IPS-NIHi7 (cell line): ENCODE measurements around the gene MST1.

Experiments used
- DNase-seq: peaks from one replicate; pipeline ENCODE4 v3.0.0; 2012; ENCODE audit warnings: mixed read lengths; ENCODE audit errors: extremely low spot score

MST1 gene

DNA sequence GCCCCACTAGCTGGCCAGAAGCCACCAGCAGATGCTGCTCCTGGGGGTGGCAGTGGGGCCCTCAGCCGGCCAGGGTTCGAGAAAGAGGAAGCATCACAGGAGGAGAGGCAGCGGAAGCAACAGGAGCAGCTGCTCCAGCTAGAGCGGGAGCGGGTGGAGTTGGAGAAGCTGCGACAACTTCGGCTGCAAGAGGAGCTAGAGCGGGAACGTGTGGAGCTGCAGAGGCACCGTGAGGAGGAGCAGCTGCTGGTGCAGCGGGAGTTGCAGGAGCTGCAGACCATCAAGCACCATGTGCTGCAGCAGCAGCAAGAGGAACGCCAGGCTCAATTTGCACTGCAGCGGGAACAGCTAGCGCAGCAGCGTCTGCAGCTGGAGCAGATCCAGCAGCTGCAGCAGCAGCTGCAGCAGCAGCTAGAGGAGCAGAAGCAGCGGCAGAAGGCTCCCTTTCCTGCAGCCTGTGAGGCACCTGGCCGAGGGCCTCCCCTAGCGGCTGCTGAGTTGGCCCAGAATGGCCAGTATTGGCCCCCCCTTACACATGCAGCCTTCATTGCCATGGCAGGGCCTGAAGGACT is 32.6 kb downstream of the MST1 start:
- DNase-seq = no peak

DNA sequence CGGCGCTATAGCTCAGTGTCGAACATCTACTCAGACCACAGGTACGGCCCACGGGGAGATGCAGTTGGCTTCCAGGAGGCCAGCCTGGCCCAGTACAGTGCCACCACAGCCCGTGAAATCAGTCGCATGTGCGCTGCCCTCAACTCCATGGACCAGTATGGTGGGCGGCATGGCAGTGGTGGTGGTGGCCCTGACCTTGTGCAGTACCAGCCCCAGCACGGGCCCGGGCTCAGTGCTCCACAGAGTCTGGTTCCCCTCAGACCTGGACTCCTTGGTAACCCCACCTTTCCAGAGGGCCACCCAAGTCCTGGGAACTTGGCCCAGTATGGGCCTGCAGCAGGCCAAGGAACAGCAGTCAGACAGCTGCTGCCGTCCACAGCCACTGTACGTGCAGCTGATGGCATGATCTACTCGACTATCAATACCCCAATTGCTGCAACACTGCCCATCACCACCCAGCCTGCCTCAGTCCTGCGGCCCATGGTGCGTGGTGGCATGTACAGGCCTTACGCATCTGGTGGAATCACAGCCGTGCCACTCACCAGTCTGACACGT is 33.5 kb downstream of the MST1 start:
- no peak for DNase-seq

DNA sequence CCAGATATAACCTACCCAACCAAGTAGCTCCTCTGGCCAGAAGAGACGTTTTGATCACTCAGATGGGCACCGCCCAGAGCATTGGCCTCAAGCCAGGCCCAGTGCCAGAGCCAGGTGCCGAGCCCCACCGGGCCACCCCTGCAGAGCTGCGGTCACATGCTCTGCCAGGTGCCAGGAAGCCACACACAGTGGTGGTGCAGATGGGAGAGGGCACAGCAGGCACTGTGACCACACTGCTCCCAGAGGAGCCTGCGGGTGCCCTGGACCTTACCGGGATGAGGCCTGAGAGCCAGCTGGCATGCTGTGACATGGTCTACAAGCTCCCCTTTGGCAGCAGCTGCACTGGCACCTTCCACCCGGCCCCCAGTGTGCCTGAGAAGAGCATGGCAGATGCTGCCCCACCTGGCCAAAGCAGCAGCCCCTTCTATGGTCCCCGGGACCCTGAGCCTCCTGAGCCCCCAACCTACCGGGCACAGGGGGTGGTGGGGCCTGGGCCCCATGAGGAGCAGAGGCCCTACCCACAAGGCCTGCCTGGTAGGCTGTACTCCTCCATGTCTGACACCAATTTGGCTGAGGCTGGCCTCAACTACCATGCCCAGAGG is 34.2 kb downstream of the MST1 start:
- DNase-seq = no peak

DNA sequence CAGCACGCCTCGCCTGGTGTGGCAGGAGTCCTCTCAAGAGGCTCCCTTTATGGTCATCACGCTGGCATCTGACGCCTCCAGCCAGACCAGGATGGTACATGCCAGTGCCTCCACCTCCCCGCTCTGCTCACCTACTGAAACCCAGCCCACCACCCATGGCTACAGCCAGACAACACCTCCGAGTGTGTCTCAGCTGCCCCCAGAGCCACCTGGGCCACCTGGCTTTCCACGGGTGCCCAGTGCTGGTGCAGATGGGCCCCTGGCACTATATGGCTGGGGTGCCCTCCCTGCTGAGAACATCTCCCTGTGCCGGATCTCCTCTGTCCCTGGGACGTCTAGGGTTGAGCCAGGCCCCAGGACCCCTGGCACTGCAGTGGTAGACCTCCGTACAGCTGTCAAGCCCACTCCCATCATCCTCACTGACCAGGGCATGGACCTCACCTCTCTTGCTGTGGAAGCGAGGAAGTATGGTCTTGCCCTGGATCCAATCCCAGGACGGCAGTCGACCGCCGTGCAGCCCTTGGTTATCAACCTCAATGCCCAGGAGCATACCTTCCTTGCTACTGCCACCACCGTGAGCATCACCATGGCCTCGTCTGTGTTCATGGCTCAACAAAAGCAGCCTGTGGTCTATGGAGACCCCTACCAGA is 35.0 kb downstream of the MST1 start:
- DNase-seq = no peak

DNA sequence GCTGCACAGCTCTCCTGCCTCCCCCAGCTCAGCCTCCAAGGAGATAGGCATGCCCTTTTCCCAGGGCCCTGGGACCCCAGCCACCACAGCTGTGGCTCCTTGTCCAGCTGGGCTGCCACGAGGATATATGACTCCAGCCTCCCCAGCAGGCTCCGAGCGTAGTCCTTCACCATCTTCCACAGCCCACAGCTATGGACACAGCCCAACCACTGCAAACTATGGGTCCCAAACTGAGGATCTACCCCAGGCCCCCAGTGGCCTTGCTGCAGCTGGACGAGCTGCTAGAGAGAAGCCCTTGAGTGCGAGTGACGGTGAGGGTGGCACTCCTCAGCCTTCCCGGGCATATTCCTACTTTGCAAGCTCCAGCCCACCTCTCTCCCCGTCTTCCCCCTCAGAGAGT is 35.7 kb downstream of the MST1 start:
- no peak for DNase-seq

DNA sequence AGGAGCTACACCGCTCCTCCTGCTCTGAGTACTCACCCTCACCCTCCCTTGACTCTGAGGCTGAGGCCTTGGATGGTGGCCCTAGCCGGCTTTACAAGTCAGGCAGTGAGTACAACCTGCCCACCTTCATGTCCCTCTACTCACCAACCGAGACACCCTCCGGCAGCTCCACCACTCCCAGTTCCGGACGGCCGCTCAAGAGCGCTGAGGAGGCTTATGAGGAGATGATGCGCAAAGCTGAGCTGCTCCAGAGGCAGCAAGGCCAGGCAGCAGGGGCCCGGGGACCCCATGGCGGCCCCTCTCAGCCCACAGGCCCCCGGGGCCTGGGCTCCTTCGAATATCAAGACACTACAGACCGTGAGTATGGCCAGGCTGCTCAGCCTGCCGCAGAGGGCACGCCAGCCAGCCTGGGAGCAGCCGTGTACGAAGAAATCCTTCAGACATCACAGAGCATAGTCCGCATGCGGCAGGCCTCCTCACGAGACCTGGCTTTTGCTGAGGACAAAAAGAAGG is 36.3 kb downstream of the MST1 start:
- no peak for DNase-seq

DNA sequence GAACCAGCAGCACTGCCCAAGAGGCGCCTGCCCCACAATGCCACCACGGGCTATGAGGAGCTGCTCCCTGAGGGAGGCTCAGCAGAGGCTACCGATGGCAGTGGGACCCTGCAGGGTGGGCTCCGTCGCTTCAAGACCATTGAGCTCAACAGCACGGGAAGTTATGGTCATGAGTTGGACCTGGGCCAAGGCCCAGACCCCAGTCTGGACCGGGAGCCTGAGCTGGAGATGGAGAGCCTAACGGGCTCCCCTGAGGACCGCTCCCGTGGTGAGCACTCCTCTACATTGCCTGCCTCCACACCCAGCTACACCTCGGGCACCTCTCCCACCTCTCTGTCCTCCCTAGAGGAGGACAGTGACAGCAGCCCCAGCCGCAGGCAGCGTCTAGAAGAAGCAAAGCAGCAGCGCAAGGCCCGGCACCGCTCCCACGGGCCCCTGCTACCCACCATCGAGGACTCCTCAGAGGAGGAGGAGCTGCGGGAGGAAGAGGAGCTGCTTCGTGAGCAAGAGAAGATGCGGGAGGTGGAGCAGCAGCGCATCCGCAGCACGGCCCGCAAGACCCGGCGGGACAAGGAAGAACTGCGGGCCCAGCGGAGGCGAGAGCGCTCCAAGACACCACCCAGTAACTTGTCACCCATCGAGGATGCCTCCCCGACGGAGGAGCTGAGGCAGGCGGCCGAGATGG is 36.9 kb downstream of the MST1 start:
- no peak for DNase-seq

DNA sequence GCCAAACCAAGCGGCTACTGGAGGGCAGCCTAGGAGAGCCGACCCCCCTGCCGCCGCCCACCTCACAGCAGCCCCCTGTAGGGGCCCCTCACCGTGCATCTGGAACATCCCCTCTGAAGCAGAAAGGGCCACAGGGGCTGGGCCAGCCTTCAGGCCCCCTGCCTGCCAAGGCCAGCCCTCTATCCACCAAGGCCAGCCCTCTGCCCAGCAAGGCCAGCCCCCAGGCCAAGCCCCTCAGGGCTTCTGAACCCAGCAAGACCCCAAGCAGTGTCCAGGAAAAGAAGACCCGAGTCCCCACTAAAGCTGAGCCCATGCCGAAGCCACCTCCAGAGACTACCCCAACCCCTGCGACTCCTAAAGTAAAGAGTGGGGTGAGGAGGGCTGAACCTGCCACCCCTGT is 38.6 kb downstream of the MST1 start:
- no peak for DNase-seq

DNA sequence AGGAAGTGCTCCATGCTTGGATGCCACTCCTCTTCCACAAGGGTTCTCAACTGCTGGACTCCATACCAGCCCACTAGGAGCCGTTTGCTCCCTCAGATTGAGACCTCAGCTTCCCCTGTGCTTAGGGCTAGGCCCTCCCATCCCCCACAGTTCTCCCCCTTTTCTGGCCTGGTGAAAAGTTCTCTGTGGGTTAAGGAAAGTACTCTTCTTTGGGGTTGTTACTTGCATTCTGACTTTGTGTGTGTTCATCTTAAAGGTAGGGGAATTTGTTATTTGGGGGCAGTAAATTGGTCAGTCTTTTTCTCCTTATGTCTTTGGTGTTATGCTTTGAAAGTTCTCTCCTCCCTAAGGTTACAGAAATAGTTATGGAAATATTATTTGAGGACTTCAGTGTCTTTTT is 39.1 kb downstream of the MST1 start:
- no peak for DNase-seq

DNA sequence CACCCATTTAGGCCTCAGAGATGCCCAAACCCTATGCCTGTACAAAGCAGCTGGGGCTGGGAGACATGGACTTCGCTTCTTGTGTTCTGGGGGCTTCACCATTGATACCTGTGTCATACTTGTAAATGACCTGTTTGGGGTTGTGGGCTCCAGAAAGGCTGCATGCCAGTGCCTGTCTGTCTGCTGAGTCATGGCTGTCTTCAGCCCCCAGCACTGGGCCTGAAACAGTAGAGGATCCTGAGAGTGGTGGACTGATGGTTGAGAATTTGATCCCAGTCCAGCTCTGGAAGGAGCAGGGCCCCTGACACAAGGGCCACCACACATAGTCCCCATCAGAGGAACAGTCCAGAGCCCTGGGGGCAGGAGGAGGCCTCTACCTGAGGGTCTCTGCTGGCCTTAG is 39.7 kb downstream of the MST1 start:
- DNase-seq = no peak

DNA sequence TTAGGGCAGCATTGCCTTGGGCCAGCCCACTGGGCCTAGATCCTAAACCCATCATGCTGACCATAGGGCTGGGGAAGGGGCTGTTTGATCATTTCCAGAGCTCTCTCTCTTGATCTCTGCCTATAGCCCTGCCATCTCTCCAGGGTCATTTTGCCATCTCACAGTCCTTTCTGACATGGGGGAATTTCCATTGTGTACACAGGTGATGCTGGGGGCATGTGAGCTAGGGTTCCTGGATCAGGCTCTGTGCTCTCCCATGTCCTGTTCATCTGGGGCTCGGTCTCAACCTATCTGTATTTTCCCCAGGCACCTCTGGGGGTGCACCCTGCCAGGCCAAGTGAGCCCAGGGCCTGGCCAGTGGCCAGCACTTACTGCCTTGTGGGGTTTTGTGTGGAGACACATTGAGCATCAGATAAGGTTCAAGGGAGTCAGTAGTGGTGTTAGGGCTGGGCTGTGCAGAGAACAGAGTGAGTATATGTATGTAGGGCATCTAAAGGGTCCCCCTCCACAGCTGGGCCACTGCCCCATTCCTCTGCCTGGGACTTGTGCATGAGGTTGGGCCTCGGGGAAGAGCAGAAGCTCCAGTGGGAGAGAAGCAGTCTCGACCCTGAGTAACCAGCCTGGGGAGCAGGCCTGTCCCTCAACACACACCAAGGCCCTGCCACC is 40.8 kb downstream of the MST1 start:
- DNase-seq = no peak

DNA sequence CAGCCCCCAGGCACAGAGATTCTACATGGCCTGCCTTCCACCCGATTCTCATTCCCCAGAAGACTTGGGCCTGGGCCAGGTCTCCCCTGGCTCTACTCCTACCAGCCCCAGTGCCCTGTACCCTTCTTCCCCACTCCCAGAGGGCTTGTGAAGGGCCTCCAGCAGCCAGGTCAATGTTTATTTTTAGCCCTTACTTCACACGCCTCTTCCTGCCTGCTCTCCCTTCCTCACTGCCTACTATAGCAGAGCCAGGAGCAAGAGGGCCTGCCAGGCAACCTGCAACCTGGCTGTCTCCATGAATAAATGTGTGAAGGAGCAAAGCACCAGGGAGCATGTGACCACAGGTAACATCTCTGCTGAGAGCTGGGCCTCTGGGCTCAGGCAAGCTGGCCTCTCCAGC is 41.5 kb downstream of the MST1 start:
- DNase-seq = no peak

DNA sequence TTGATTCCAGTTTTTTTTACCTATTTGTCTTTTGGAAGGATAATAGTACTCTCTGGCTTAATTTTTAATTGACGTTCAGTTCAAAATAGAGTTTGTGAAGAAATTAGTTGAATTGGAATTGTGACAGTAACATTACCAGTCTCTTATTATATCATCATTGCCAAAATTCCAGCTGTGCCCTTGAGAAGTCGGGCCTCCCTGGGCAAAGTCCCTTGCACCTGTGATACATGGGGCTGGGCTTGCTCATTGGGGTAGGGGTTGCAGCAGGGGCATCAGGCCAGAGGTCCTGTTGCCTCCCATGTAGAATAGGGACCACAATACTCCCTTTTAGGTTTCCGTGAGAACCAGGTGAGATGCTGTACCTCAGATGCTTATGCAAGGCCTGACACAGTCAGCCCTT is 43.0 kb downstream of the MST1 start:
- no peak for DNase-seq

DNA sequence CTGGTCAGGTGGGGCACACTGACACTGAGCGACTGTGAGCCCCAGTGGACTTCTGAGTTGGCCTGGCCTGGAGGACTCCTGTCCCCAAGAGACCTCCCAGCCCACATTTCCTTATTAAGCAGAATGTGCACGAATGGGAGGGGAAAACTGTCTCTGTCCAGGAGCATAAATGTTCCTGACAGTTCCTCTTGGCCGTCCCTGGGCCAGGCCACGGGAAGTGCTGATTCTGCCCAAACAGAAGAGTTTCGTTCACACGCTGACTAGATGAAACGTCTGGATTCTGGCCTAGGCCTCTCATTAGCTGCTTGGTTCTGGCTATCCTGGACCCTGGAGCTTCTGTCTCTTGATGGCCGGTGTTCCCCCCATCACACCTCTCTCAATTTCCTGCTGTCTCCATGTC is 44.6 kb downstream of the MST1 start:
- no peak for DNase-seq

DNA sequence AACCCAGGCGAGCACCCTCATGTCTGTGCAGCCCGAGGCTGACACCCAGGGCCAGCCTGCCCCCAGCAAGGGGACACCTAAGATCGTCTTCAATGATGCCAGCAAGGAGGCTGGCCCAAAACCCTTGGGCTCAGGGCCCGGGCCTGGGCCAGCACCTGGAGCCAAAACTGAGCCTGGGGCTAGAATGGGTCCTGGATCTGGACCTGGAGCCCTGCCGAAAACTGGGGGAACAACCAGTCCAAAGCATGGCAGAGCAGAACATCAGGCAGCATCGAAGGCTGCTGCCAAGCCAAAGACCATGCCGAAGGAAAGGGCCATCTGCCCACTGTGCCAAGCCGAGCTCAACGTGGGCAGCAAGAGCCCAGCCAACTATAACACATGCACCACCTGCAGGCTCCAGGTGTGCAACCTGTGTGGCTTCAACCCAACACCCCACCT is 46.5 kb downstream of the MST1 start:
- DNase-seq = no peak

DNA sequence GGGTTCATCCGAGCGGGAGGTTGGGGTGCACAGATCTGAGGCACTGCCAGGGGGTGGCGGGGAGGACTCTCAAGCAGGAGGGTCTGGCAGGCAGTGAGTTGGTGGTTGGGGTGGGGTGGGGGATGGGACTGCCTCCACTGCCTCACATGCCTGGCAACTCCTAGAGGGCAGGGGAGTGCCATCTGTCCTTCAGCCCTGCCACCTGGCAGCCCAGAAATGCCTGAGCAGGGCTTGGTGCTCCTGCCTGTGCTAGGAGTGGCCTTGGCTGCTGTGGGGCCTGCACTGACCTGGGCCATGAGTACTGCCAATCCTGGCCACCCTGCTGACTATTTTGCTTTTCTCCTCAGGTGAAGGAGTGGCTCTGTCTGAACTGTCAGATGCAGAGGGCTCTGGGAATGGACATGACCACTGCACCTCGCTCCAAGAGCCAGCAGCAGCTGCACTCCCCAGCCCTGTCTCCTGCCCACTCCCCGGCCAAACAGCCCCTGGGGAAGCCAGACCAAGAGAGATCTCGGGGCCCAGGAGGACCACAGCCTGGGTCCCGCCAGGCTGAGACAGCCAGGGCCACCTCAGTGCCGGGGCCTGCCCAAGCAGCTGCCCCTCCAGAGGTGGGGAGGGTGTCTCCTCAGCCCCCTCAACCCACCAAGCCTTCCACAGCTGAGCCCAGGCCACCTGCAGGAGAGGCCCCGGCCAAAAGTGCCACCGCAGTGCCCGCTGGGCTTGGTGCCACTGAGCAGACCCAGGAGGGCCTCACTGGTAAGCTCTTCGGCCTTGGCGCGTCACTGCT is 47.2 kb downstream of the MST1 start:
- no peak for DNase-seq

DNA sequence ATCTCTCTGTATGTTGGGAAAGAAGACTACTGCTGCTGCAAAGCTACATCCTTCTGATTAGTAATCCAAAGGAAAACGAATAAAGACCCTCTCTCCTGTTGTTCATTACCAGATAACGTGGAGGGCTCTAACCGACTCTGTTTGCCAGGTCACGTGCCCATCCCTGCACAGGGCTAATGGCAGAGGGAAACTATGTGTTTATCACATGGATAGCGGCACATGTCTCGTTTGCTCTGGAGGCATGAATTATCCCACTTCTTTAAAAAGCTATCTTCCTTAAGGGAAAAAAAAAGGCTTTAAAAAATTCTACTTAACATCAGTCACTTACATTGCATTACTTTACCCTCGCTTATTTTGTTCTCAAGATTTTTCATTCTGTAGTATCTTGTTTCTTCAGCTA is 48.0 kb downstream of the MST1 start:
- DNase-seq = no peak

DNA sequence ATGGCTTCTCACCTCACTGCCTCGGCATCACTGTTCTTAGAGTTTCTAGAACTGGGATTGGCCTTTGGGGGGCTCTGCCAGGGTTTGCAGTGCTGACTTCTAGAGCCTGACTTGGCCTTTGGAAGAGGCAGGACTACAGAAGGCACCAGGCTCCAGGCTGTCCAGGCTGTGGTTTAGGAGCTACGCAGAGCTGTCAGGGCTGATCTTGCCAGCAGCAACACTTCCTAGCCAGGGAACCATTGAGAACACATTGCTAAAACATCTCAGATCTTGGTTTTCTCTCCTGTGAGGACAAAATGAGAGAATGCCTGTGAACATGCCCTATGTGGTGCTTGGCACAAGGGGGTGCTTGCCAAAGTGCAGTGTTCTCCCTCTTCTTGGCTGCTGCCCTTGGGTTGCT is 49.7 kb downstream of the MST1 start:
- no peak for DNase-seq

DNA sequence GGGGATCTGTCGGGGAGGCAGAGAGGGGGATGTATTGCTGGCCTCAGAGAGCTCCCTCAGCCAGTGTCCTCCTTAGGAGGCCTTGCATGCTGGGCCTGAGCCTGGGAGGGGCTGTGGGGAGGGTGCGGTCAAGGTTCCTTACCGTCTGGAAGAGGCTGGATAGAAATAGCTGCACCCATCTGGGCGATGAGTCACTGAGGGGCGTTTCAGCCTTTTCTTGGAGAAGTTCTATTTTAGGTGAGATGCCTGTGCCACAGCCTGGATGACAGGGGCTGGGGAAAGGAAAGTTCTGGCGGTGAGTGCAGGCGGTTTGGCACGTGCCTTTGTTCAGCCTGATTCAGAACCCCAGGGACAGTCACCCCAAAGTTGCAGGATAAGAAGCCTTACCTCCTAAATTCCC is 50.8 kb downstream of the MST1 start:
- DNase-seq = no peak

DNA sequence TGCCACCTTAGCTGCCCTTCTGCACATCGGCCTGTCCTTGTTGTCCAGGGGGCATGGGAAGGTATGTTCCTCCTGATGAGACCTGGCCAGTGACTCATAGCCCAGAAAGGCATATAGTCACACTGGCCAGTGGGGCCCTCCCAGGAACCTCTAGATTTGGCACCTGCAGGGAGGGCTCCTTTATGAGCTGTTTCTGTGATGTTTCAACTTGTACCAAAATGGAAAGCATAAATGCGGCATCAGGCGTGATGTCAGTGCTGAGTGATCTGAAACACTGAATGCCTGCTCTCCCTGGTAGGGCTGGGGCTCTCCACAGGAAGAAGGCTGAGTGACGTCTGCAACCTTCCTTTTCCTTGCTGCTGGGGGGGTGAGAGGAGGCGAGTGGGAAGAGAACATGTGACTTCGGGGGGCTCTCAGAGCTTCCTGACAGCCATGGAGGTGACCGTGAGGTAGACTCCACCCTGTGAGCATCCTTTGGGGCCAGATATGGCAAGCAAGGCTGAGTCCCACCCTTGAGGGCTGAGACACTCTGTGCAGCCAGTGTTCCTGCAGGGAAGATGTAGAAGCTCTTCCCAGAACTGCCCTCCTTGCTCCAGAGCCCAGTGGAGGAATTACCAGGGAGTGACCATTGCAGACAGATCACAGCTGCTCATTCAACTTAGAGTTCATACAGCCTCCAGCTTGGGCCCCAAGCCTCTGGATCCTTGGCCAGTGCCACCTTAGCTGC is 52.2 kb downstream of the MST1 start:
- no peak for DNase-seq

DNA sequence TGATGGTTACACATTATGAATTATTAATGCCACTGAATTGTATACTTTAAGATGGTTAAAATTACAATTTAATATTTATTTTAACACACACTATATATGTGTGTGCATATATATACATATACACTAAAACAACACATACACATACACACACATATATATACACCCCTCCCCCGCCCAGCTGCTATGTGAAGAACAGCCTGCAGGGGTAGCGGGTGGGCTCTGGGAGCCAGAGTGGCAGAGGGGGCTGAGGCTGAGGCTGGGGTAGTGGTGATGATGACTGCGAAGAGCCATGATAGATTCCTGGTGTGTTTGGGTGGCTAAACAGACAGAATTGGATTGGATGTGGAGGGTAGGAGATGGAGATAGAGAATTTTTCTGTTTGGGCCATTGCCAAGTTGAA is 54.5 kb downstream of the MST1 start:
- no peak for DNase-seq
